HFF-Myc (cell line): ENCODE data around the gene FBXO2.
A peak's percentile ranks its signal among the peaks of the same experiment; 100 is the strongest.

ENCODE experiments used
- DNase-seq: peaks from one replicate; pipeline ENCODE4 v3.0.0-alpha.2; 2011; ENCODE audit warnings: low read depth; ENCODE audit errors: extremely low read depth
- H3K4me3 ChIP-seq: replicated peaks from 2 replicates; pipeline ENCODE4 v1.5.1; 2011; ENCODE audit warnings: low read depth, mild to moderate bottlenecking, control low read depth, low read length
- CTCF ChIP-seq: IDR thresholded peaks from 2 replicates; pipeline ENCODE4 v1.5.1; 2012; ENCODE audit warnings: mild to moderate bottlenecking, low read depth, low read length, control low read depth; ENCODE audit errors: missing control alignments

The FBXO2 gene

GRCh38 chr1:11653101-11653860, 948 bp downstream of the FBXO2 start:
- H3K4me3 ChIP-seq = no peak overlapping the region
- no peak for DNase-seq
- TF ChIP-seq CTCF = no peak

GRCh38 chr1:11652203-11652780, 1.9 kb downstream of the FBXO2 start:
- no peak overlapping the region for H3K4me3 ChIP-seq
- no peak for TF ChIP-seq CTCF
- DNase-seq = no peak

GRCh38 chr1:11651017-11651416, 3.2 kb downstream of the FBXO2 start:
- no peak for TF ChIP-seq CTCF
- DNase-seq = no peak
- no peak overlapping the region for H3K4me3 ChIP-seq

GRCh38 chr1:11650331-11650991, 3.8 kb downstream of the FBXO2 start:
- no peak overlapping the region for H3K4me3 ChIP-seq
- peak; percentile 59 for TF ChIP-seq CTCF
- peak; percentile 17 for DNase-seq

GRCh38 chr1:11649624-11650330, 4.5 kb downstream of the FBXO2 start:
- no peak overlapping the region for H3K4me3 ChIP-seq
- no peak for DNase-seq
- TF ChIP-seq CTCF = no peak

GRCh38 chr1:11649237-11649623, 5.0 kb downstream of the FBXO2 start:
- no peak for TF ChIP-seq CTCF
- DNase-seq = no peak
- H3K4me3 ChIP-seq = no peak overlapping the region
